22Rv1 (cell line): ENCODE data around the gene NKPD1.

Experiments used
- H3K27ac ChIP-seq: fragments of 450-650 bp; 2 replicates; pipeline ENCODE4 v1.5.1; 2017
- ZFX ChIP-seq: fragments of 450-650 bp; IDR thresholded peaks from 2 replicates; pipeline ENCODE4 v1.6.1; 2017; ENCODE audit warnings: antibody characterized with exemption, borderline replicate concordance
- TF ChIP-seq, protein P1 (sequence below): fragments of 450-650 bp; IDR thresholded peaks from 2 replicates; pipeline ENCODE4 v1.5.1; 2017; ENCODE audit warnings: mild to moderate bottlenecking

Gene NKPD1, protein sequence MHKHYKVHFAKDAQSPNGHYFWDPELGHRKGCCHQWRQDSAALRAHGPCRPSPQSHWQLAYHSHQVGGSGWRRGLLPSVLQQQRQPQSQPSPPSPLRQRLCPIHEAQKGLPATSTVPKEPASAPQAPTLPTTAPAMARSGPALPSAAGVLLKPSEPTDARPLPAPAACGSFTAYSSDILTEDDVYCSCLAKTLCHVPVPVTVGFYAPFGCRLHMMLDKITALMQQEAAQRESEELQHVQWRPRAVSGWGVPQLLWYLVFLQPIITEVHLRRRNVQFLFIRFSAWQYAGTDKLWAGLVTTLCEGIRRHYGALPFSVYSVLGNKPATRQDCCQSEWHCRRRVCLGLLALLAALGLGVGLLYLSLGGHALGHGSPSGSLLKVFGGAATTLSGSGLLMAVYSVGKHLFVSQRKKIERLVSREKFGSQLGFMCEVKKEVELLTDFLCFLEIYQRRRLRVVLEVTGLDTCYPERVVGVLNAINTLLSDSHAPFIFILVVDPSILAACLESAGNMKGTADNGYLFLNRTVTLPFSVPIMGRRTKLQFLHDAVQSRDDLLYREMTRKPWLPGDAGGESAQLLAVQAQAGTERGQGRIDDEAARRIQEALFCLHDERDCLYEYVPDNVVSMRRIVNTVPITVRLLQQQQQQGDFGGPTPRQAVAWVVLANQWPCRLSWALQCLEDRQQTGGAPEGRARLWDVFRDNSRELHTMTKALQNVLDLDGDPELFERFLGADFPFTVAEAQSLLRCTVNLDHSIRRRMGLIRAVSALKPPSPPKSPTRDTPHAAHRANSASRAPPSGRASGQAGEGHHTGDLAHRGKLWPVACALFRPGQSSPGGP

DNA sequence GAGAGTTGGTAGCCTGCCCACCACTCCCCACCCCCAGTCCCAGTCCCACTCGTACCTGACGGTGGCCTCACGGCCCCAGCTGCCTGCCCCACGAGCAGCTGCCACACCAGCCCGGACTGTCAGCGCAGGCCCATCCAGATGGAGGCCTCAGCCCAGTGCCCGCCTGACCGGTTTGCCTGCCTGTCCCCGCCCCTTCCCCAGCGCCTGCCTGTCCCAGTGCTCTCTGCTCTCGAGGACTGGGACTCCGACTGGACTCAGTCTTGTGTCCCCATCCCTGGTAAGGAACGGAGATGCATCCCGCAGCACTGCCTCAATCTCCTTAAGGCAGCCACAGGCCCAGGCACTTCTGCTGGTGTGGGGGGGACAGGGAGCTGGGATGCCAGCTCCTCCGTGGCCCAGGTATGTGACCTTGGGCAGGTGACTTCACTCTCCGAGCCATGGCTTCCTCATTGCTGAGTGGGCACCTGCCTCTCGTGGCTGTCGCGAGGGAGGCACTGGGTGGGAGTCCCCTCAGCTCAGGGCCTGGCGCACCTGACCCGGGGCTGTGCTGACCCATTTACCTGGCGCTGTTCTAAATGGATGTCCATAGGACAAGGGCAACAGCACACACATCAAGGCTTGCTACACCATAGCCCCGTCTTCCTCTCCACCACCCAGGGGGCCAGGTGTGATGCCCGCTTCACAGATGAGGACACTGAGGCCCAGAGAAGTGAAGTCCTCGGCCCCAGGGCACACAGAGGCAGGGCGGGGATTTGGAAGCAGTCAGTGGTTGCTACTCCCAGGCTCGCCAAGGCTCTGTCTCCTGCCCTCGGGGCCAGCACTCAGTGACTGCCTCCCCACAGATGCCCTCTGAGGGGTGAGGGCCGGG lies at the start of gene NKPD1:
Gene NKPD1 (minus strand): TSS at position 113 of the 868 bp plus-strand sequence. CDS start 832 bp downstream, outside the sequence.
- H3K27ac ChIP-seq: peak within 1 kb of the TSS; percentile 80
- TF ChIP-seq, protein P1, sequence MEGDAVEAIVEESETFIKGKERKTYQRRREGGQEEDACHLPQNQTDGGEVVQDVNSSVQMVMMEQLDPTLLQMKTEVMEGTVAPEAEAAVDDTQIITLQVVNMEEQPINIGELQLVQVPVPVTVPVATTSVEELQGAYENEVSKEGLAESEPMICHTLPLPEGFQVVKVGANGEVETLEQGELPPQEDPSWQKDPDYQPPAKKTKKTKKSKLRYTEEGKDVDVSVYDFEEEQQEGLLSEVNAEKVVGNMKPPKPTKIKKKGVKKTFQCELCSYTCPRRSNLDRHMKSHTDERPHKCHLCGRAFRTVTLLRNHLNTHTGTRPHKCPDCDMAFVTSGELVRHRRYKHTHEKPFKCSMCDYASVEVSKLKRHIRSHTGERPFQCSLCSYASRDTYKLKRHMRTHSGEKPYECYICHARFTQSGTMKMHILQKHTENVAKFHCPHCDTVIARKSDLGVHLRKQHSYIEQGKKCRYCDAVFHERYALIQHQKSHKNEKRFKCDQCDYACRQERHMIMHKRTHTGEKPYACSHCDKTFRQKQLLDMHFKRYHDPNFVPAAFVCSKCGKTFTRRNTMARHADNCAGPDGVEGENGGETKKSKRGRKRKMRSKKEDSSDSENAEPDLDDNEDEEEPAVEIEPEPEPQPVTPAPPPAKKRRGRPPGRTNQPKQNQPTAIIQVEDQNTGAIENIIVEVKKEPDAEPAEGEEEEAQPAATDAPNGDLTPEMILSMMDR: no peak
- TF ChIP-seq ZFX: no peak

DNA sequence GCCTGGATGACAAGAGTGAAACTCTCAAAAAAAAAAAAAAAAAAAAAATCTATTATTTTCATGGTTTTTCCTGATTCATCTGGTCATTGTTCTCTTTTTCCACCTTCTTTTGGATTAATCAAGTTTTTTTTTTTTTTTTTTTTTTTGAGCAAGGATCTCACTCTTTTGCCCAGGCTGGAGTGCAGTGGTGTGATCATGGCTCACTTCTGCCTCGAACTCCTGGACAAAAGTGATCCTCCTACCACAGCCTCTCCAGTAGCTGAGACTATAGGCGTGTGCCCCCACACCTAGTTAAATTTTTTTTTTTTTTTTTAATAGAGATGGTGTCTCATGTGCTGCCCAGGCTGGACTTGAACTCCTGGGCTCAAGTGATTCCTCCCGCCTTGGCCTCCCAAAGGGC lies 45.5 kb upstream of the NKPD1 start:
- TF ChIP-seq ZFX: no peak
- TF ChIP-seq, protein P1: no peak
- H3K27ac ChIP-seq: no peak overlapping the region

DNA sequence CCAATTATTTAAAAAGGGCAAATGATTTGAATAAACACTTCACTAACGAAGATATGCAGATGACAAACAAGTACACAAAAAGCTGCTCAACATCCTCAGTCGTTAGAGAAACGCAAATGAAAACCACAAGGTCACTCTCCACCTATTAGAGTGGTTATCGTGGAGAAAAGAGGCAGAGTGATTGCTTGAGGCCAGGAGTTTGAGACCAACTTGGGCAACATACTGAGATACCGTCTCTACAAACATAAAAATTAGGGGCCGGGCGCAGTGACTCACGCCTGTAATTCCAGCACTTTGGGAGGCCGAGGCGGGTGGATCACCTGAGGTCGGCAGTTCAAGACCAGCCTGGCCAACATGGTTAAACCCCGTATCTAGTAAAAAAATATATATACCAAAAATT lies 45.0 kb upstream of the NKPD1 start:
- H3K27ac ChIP-seq: no peak overlapping the region
- no peak for TF ChIP-seq ZFX
- TF ChIP-seq, protein P1: no peak

DNA sequence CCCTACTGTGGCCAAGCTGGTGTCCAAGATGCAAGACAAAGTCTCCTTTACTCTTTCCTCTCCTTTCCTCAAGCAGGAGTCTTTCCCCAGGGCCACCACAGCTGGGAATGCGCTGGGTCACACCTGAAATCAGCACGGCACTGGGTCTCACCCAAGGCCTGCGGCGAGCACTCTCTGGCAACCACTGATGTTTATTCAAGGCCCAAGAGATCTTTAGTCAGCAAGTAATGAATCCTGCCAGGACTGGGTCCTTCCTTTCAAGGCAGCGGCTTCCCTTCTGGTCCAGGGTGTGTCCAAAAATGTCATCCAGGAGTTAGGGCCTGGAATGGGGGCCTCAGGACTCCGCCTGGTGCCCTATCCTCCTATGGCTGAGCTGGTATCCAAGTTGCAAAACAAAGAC lies 41.9 kb upstream of the NKPD1 start:
- peak overlapping the region; percentile 23; the same call in 1 of the 2 replicates for H3K27ac ChIP-seq
- no peak for TF ChIP-seq ZFX
- TF ChIP-seq, protein P1: no peak

DNA sequence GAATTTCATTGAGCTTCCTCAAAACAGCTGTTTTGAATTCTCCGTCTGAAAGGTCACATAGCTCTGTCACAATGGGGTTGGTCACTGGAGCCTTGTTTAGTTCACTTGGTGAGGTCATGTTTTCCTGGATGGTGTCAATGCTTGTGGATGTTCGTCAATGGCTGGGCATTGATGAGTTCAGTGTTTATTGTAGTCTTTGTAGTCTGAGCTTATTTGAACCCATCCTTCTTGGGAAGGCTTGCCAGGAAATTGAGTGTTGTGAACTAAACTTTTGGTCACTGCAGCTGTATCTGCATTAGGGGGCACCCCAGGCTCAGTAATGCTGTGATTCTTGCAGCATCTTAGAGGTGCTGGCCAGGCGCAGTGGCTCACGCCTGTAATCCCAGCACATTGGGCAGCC lies 39.8 kb upstream of the NKPD1 start:
- TF ChIP-seq, protein P1: no peak
- TF ChIP-seq ZFX: no peak
- H3K27ac ChIP-seq: no peak overlapping the region

DNA sequence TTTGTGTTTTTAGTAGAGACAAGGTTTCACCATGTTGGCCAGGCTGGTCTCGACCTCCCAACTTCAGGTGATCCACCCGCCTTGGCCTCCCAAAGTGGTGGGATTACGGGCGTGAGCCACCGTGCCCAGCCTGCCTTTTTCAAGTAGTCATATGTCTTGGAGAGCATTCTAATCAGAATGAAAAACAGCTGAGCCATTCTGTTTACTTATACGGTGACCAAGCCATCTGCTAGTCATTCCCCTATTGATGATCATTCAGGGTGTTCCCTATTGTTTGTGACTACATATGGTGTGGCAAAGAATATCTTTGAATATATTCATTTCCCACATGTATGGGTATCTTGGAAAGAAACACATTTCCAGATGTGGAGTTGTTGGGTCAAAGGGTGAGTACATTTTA lies 35.0 kb upstream of the NKPD1 start:
- TF ChIP-seq, protein P1: no peak
- no peak for TF ChIP-seq ZFX
- no peak overlapping the region for H3K27ac ChIP-seq
